ENCODE measurements around the gene ZFP57. TPM values are rescaled to one million over a fixed set of nuclear protein-coding genes. Genes with fewer than 3 reads are reported as not detected.

Gene ZFP57
- total RNA-seq, 4 donors from 2014 or later: 0.16 TPM; not detected in 3

GRCh38 chr6:29728173-29728874, 47.4 kb upstream of the ZFP57 start:
- intact Hi-C loops (cut with DNase I; ENCODE audit: low total_unique reads): no loop called here

GRCh38 chr6:29727637-29728036, 46.7 kb upstream of the ZFP57 start:
- Histone ChIP-seq H3K36me3 (no peaks in the 10 kb centered on the region), H3K27me3 (peaks cover 0 to 9% (median 8%) of the 10 kb centered on the region in 3 donors), H3K4me3 (no peak overlapping the region), H3K4me1 (no peaks in the 10 kb centered on the region), H3K9me3 (no peaks in the 10 kb centered on the region), H3K27ac (no peak overlapping the region)
- in situ Hi-C loops (cut with MboI; ENCODE audit: low sequenced_read_pairs in 4 of 4): loop anchor here in 1 of 4 donors (25.0 kb wide), 1 partner anchor 260 kb away; no protein-coding TSS in a partner anchor
- no peak for DNase-seq
- ATAC-seq: no peak
- intact Hi-C loops (cut with DNase I; ENCODE audit: low total_unique reads): no loop called here
- TF ChIP-seq POLR2A (IDR thresholded peaks at IDR 0.05): no peak
- TF ChIP-seq, protein P1, sequence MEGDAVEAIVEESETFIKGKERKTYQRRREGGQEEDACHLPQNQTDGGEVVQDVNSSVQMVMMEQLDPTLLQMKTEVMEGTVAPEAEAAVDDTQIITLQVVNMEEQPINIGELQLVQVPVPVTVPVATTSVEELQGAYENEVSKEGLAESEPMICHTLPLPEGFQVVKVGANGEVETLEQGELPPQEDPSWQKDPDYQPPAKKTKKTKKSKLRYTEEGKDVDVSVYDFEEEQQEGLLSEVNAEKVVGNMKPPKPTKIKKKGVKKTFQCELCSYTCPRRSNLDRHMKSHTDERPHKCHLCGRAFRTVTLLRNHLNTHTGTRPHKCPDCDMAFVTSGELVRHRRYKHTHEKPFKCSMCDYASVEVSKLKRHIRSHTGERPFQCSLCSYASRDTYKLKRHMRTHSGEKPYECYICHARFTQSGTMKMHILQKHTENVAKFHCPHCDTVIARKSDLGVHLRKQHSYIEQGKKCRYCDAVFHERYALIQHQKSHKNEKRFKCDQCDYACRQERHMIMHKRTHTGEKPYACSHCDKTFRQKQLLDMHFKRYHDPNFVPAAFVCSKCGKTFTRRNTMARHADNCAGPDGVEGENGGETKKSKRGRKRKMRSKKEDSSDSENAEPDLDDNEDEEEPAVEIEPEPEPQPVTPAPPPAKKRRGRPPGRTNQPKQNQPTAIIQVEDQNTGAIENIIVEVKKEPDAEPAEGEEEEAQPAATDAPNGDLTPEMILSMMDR (IDR thresholded peaks at IDR 0.05 in 4 of 5, conservative IDR thresholded peaks at IDR 0.05 in 1 of 5): no peak

More at GRCh38 chr6:29728173-29728874, 47.4 kb upstream of the ZFP57 start:
- H3K36me3 ChIP-seq: no peaks in the 10 kb centered on the region
- no peaks in the 10 kb centered on the region for H3K9me3 ChIP-seq
- H3K27ac ChIP-seq: no peak overlapping the region
- H3K4me1 ChIP-seq: no peaks in the 10 kb centered on the region
- H3K4me3 ChIP-seq: no peak overlapping the region
- H3K27me3 ChIP-seq: peaks cover 0 to 7% (median 7%) of the 10 kb centered on the region in 3 donors
- ATAC-seq: no peak
- in situ Hi-C loops (cut with MboI; ENCODE audit: low sequenced_read_pairs in 4 of 4): loop anchor here in 1 of 4 donors (25.0 kb wide), 1 partner anchor 259 kb away; no protein-coding TSS in a partner anchor
- no peak for DNase-seq
- TF ChIP-seq, protein P1 (IDR thresholded peaks at IDR 0.05 in 4 of 5, conservative IDR thresholded peaks at IDR 0.05 in 1 of 5): no peak
- no peak for TF ChIP-seq POLR2A (IDR thresholded peaks at IDR 0.05)

DNA sequence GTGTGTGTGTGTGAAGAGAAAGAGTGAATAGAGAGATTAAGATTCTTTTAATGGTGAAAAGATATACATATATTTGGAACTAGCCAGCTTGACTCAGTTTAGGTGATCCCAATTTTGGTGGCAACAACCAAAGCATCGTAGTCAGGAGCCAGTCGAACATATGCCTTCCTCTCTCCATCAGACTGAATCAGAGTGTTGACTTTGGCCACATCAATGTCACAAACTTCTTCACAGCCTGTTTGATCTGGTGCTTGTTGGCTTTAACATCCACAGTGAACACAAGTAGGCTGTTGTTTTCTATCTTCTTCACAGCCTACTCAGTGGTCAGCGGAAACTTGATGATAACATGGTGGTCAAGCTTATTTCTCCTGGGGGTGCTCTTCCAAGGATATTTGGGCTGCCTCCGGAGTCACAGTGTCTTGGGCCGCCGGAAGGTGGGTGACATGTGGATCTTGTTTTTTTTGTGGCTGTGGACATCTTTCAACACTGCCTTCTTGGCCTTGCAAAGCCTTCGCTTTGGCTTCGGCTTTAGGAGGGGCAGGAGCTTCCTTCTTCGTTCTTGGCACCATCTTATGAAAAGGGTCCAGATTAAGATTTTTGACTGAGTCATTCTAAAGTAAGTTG, 45.7 kb upstream of the ZFP57 start:
- Histone ChIP-seq H3K9me3 (no peaks in the 10 kb centered on the region), H3K36me3 (no peaks in the 10 kb centered on the region), H3K27ac (no peak overlapping the region), H3K4me3 (no peak overlapping the region), H3K4me1 (no peaks in the 10 kb centered on the region), H3K27me3 (peaks cover 0 to 12% (median 9%) of the 10 kb centered on the region in 3 donors)
- intact Hi-C loops (cut with DNase I; ENCODE audit: low total_unique reads): no loop called here
- no peak for TF ChIP-seq POLR2A (IDR thresholded peaks at IDR 0.05)
- TF ChIP-seq, protein P1 (IDR thresholded peaks at IDR 0.05 in 4 of 5, conservative IDR thresholded peaks at IDR 0.05 in 1 of 5): no peak
- ATAC-seq (no peak), DNase-seq (no peak)
- in situ Hi-C loops (cut with MboI; ENCODE audit: low sequenced_read_pairs in 4 of 4): loop anchor here in 1 of 4 donors (25.0 kb wide), 1 partner anchor 261 kb away; no protein-coding TSS in a partner anchor

- H3K9me3 ChIP-seq: no peaks in the 10 kb centered on the region
- no peak overlapping the region for H3K27ac ChIP-seq
- peaks cover 0 to 16% (median 9%) of the 10 kb centered on the region in 3 donors for H3K27me3 ChIP-seq
- no peaks in the 10 kb centered on the region for H3K36me3 ChIP-seq
- ATAC-seq (no peak), DNase-seq (no peak)
- no peak overlapping the region for H3K4me3 ChIP-seq
- intact Hi-C loops (cut with DNase I; ENCODE audit: low total_unique reads): no loop called here
- in situ Hi-C loops (cut with MboI; ENCODE audit: low sequenced_read_pairs in 4 of 4): loop anchor here in 1 of 4 donors (25.0 kb wide), 1 partner anchor 261 kb away; no protein-coding TSS in a partner anchor
- no peaks in the 10 kb centered on the region for H3K4me1 ChIP-seq
- no peak for TF ChIP-seq POLR2A (IDR thresholded peaks at IDR 0.05)
- TF ChIP-seq, protein P1 (IDR thresholded peaks at IDR 0.05 in 4 of 5, conservative IDR thresholded peaks at IDR 0.05 in 1 of 5): no peak
Observed at GRCh38 chr6:29726001-29726400, 45.0 kb upstream of the ZFP57 start.
